Mesothelial cell of epicardium (in vitro differentiated cells): ENCODE results near the gene INTS2. TPM values are rescaled to one million over a fixed set of nuclear protein-coding genes. Genes with fewer than 3 reads are reported as not detected.

Experiments
- DNase-seq, 2 experiments: peaks; one replicate each; pipeline ENCODE4 v3.0.0; 2021; ENCODE audit warnings: low spot score in 2 of 2; ENCODE audit not compliant: unreplicated experiment in 2 of 2
- H3K27ac Mint-ChIP-seq: 2 replicates; pipeline ENCODE4 v1.8.0; 2021; ENCODE audit warnings: mixed read lengths
- H3K27me3 Mint-ChIP-seq: 2 replicates; pipeline ENCODE4 v1.8.0; 2021; ENCODE audit warnings: low read depth, mixed read lengths
- H3K36me3 Mint-ChIP-seq: 2 replicates; pipeline ENCODE4 v1.8.0; 2021; ENCODE audit warnings: mixed read lengths
- H3K4me1 Mint-ChIP-seq: 2 replicates; pipeline ENCODE4 v1.8.0; 2021; ENCODE audit warnings: mixed read lengths
- H3K4me3 Mint-ChIP-seq: 2 replicates; pipeline ENCODE4 v1.8.0; 2021; ENCODE audit warnings: mild to moderate bottlenecking, moderate library complexity, mixed read lengths
- H3K9me3 Mint-ChIP-seq: 2 replicates; pipeline ENCODE4 v1.8.0; 2021; ENCODE audit warnings: mixed read lengths
- CTCF ChIP-seq: fragments of 200-600 bp; sonication (generic); IDR thresholded peaks from one replicate; pipeline ENCODE4 v1.5.0; 2021; ENCODE audit warnings: antibody characterized with exemption; ENCODE audit not compliant: unreplicated experiment
- total RNA-seq: library from RNA; stranded (reverse); gene quantifications from 3 replicates; pipeline ENCODE4 v1.2.1, GENCODE V29; 2021

INTS2 gene
- total RNA-seq, 1 donor from 2014 or later, result 17.1 TPM

GRCh38 chr17:61843435-61843834 lies 84.3 kb downstream of the INTS2 start:
- no peaks in the 10 kb centered on the region for H3K9me3 Mint-ChIP-seq
- no peak for TF ChIP-seq CTCF
- peaks cover 32% of the 10 kb centered on the region for H3K36me3 Mint-ChIP-seq
- H3K4me1 Mint-ChIP-seq, result no peaks in the 10 kb centered on the region
- H3K4me3 Mint-ChIP-seq, result no peak overlapping the region
- no peaks in the 10 kb centered on the region for H3K27me3 Mint-ChIP-seq
- DNase-seq, result no peak
- H3K27ac Mint-ChIP-seq, result no peak overlapping the region

GRCh38 chr17:61842899-61843298 lies 84.9 kb downstream of the INTS2 start:
- DNase-seq, result no peak

GRCh38 chr17:61839300-61839786 lies 88.4 kb downstream of the INTS2 start:
- H3K4me3 Mint-ChIP-seq, result no peak overlapping the region
- no peak overlapping the region for H3K27ac Mint-ChIP-seq
- no peaks in the 10 kb centered on the region for H3K27me3 Mint-ChIP-seq
- no peak for TF ChIP-seq CTCF
- H3K36me3 Mint-ChIP-seq, result peaks cover 16% of the 10 kb centered on the region
- no peaks in the 10 kb centered on the region for H3K9me3 Mint-ChIP-seq
- no peak for DNase-seq
- H3K4me1 Mint-ChIP-seq, result no peaks in the 10 kb centered on the region

More at GRCh38 chr17:61842899-61843298, 84.9 kb downstream of the INTS2 start:
- Mint-ChIP-seq H3K27ac (no peak overlapping the region), H3K4me1 (no peaks in the 10 kb centered on the region), H3K4me3 (no peak overlapping the region), H3K27me3 (no peaks in the 10 kb centered on the region), H3K9me3 (no peaks in the 10 kb centered on the region), H3K36me3 (peaks cover 32% of the 10 kb centered on the region)
- no peak for TF ChIP-seq CTCF

GRCh38 chr17:61837175-61838051 lies 90.4 kb downstream of the INTS2 start:
- Mint-ChIP-seq H3K4me3 (no peak overlapping the region), H3K9me3 (no peaks in the 10 kb centered on the region), H3K27ac (no peak overlapping the region), H3K27me3 (no peaks in the 10 kb centered on the region), H3K4me1 (peaks cover 3% of the 10 kb centered on the region), H3K36me3 (peaks cover 6% of the 10 kb centered on the region)
- peak; percentile 26 to 69 for DNase-seq
- TF ChIP-seq CTCF, result peak; percentile 47

GRCh38 chr17:61836266-61837174 lies 91.3 kb downstream of the INTS2 start:
- no peak overlapping the region for H3K27ac Mint-ChIP-seq
- H3K4me3 Mint-ChIP-seq, result no peak overlapping the region
- peaks cover 3% of the 10 kb centered on the region for H3K4me1 Mint-ChIP-seq
- H3K36me3 Mint-ChIP-seq, result no peaks in the 10 kb centered on the region
- no peak for TF ChIP-seq CTCF
- no peaks in the 10 kb centered on the region for H3K27me3 Mint-ChIP-seq
- no peak for DNase-seq
- no peaks in the 10 kb centered on the region for H3K9me3 Mint-ChIP-seq
